HepG2 (cell line): Measurements from ENCODE around the gene P4HB. TPM values are rescaled to one million over a fixed set of nuclear protein-coding genes. Genes with fewer than 3 reads are reported as not detected.

Experiments used
- ATF1 ChIP-seq: IDR thresholded peaks from 2 replicates; pipeline ENCODE4 v1.6.1; 2016; ENCODE audit warnings: mild to moderate bottlenecking, control low read depth
- CENPX ChIP-seq: sonication (generic); formaldehyde crosslinking; IDR thresholded peaks from 2 replicates; pipeline ENCODE4 v1.9.0; 2021; ENCODE audit warnings: mild to moderate bottlenecking, missing genetic modification reagents, moderate library complexity
- DNMT3B ChIP-seq: conservative IDR thresholded peaks from 2 replicates; pipeline ENCODE4 v1.6.1; 2016; ENCODE audit warnings: missing biosample characterization, control low read depth
- ELF3 ChIP-seq: IDR thresholded peaks from 2 replicates; pipeline ENCODE4 v1.6.1; 2016; ENCODE audit warnings: missing genetic modification reagents, missing compliant biosample characterization
- FLYWCH1 ChIP-seq: sonication (generic); formaldehyde crosslinking; IDR thresholded peaks from 2 replicates; pipeline ENCODE4 v1.8.1; 2023; ENCODE audit warnings: mild to moderate bottlenecking, missing genetic modification reagents
- HHEX ChIP-seq: IDR thresholded peaks from 2 replicates; pipeline ENCODE4 v1.6.1; 2016; ENCODE audit warnings: control low read depth
- HIVEP1 ChIP-seq: sonication (generic); formaldehyde crosslinking; IDR thresholded peaks from 2 replicates; pipeline ENCODE4 v1.4.0; 2020; ENCODE audit warnings: mild to moderate bottlenecking, missing genetic modification reagents
- HNF4G ChIP-seq, 2 experiments: sonication (generic) in 1 of 2; formaldehyde crosslinking in 1 of 2; IDR thresholded peaks; 2 replicates each; pipeline versions ENCODE4 v1.4.0 to v1.6.1; 2011 to 2020; ENCODE audit warnings: borderline replicate concordance in 2 of 2, low read depth in 2 of 2, mild to moderate bottlenecking in 2 of 2, low read length in 1 of 2, missing genetic modification reagents in 1 of 2, moderate library complexity in 1 of 2
- ISX ChIP-seq: sonication (generic); formaldehyde crosslinking; conservative IDR thresholded peaks from 2 replicates; pipeline ENCODE4 v1.5.0; 2020; ENCODE audit warnings: missing genetic modification reagents
- MXI1 ChIP-seq: IDR thresholded peaks from 3 replicates; pipeline ENCODE4 v1.6.1; 2012; ENCODE audit warnings: low read depth, low read length, inconsistent platforms, borderline replicate concordance
- NFYC ChIP-seq: IDR thresholded peaks from 2 replicates; pipeline ENCODE4 v1.6.1; 2016; ENCODE audit warnings: missing genetic modification reagents, missing compliant biosample characterization
- NPAS2 ChIP-seq: sonication (generic); formaldehyde crosslinking; IDR thresholded peaks from 2 replicates; pipeline ENCODE4 v1.8.0; 2022; ENCODE audit warnings: mild to moderate bottlenecking, missing genetic modification reagents, borderline replicate concordance
- NR3C1 ChIP-seq: sonication (generic); formaldehyde crosslinking; IDR thresholded peaks from 2 replicates; pipeline ENCODE4 v1.4.0; 2020; ENCODE audit warnings: missing genetic modification reagents
- PAF1 ChIP-seq: IDR thresholded peaks from 2 replicates; pipeline ENCODE4 v1.6.1; 2016; ENCODE audit warnings: missing genetic modification reagents, missing compliant biosample characterization
- PRMT3 ChIP-seq: sonication (generic); formaldehyde crosslinking; IDR thresholded peaks from 2 replicates; pipeline ENCODE4 v1.8.1; 2022; ENCODE audit warnings: low read depth, mild to moderate bottlenecking, moderate library complexity, missing genetic modification reagents, borderline replicate concordance
- SP4 ChIP-seq: sonication (generic); formaldehyde crosslinking; IDR thresholded peaks from 2 replicates; pipeline ENCODE4 v1.8.1; 2023; ENCODE audit warnings: mild to moderate bottlenecking, missing genetic modification reagents
- ZNF282 ChIP-seq: fragments of 450-650 bp; IDR thresholded peaks from 2 replicates; pipeline ENCODE4 v1.6.1; 2018; ENCODE audit not compliant: partially characterized antibody
- ZNF3 ChIP-seq: IDR thresholded peaks from 2 replicates; pipeline ENCODE4 v1.7.0; 2017; ENCODE audit warnings: inconsistent platforms
- ZNF577 ChIP-seq: sonication (generic); formaldehyde crosslinking; IDR thresholded peaks from 2 replicates; pipeline ENCODE4 v1.4.0; 2020; ENCODE audit warnings: mild to moderate bottlenecking, low read depth, missing genetic modification reagents, borderline replicate concordance
- ZNF660 ChIP-seq: sonication (generic); formaldehyde crosslinking; IDR thresholded peaks from 2 replicates; pipeline ENCODE4 v1.5.1; 2020; ENCODE audit warnings: mild to moderate bottlenecking, low read depth, missing genetic modification reagents, borderline replicate concordance
- ZNF776 ChIP-seq: sonication (generic); formaldehyde crosslinking; IDR thresholded peaks from 2 replicates; pipeline ENCODE4 v1.4.0; 2020; ENCODE audit warnings: mild to moderate bottlenecking, missing genetic modification reagents
- ZNF850 ChIP-seq: sonication (generic); formaldehyde crosslinking; conservative IDR thresholded peaks from 2 replicates; pipeline ENCODE4 v1.9.0; 2021; ENCODE audit warnings: mild to moderate bottlenecking, missing genetic modification reagents
- polyA plus RNA-seq, 8 experiments: library from polyadenylated mRNA; depleted of rRNA in 3 of 8; stranded (reverse) in 7 of 8; unstranded in 1 of 8; fragments of >200 nt; fragmentation: Illumina TruSeq in 4 of 8; extraction: Trizol in 4 of 8; gene quantifications; 2 replicates each; pipeline versions ENCODE4 v1.2.1 to v1.2.3, GENCODE V29; 2011 to 2016; ENCODE audit warnings: low read depth in 4 of 8, missing spikeins in 1 of 8, mixed read lengths in 1 of 8; ENCODE audit not compliant: insufficient read depth in 1 of 8
- total RNA-seq, 5 experiments: library from RNA; depleted of rRNA; stranded (reverse); fragments of >200 nt; fragmentation: Illumina TruSeq; extraction: Trizol; gene quantifications; 2 replicates each; pipeline ENCODE4 v1.2.3, GENCODE V29; 2016; ENCODE audit warnings: low read depth in 1 of 5
- TF ChIP-seq, protein P1 (sequence below): sonication (generic); formaldehyde crosslinking; IDR thresholded peaks from 2 replicates; pipeline ENCODE4 v1.8.1; 2022; ENCODE audit warnings: mild to moderate bottlenecking, missing genetic modification reagents
- TF ChIP-seq, protein P2 (sequence below): sonication (generic); formaldehyde crosslinking; IDR thresholded peaks from 2 replicates; pipeline ENCODE4 v1.4.0; 2020; ENCODE audit warnings: mild to moderate bottlenecking, missing genetic modification reagents
- TF ChIP-seq, protein P3 (sequence below): sonication (generic); formaldehyde crosslinking; IDR thresholded peaks from 2 replicates; pipeline ENCODE4 v1.4.0; 2020; ENCODE audit warnings: missing genetic modification reagents
- TF ChIP-seq, protein P4 (sequence below): sonication (generic); formaldehyde crosslinking; IDR thresholded peaks from 2 replicates; pipeline ENCODE4 v1.4.0; 2020; ENCODE audit warnings: missing genetic modification reagents, mild to moderate bottlenecking, borderline replicate concordance

Gene P4HB
- total and polyA plus RNA-seq, 2 of the 13 experiments (the other 11 are each of a cell fraction or from before 2014, with no cell fraction given): 185 to 782 TPM

DNA sequence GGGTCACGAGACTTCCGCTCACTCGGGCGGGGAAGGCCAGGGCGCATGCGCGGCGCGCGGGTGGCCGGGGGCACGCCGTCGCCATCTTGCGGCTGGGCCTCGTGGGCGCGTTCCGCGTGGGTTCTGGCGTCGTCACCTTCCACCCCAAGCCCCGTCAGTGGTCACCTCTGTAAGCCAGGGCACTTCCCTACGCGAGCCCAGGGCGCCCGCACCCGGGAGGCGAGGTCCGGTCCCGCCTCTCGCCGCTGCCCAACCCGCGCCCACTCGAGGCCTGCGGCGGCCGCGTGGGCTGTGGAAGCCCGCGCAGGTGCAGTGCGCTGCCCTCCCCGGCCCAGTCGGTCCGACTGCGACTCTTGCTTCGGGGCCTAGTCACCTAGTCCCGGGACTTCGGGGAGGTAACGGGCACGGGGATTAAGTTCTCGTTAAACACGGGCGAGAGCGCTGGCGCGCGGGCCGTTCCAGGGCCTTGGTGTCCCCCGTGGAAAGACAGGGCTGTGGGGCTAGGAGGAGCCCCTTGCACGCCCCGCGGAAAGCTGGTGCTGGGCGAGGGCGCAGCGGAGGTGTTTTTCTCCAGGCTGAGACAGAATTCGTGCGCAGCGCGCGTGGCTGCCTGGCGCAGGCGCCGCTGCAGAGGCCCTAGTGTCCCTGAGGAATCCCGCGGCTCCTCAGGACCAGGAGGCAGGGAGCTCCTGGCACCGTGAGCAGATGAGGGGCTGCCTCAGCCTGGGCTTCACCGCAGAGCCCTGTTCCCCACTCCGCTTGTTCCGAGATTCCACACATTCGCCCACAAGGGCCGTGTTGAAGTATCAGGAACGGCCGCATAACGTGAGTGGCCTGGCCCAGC is 11.3 kb upstream of the P4HB start (continued):
- TF ChIP-seq, protein P1, sequence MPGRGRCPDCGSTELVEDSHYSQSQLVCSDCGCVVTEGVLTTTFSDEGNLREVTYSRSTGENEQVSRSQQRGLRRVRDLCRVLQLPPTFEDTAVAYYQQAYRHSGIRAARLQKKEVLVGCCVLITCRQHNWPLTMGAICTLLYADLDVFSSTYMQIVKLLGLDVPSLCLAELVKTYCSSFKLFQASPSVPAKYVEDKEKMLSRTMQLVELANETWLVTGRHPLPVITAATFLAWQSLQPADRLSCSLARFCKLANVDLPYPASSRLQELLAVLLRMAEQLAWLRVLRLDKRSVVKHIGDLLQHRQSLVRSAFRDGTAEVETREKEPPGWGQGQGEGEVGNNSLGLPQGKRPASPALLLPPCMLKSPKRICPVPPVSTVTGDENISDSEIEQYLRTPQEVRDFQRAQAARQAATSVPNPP: no peak
- TF ChIP-seq NR3C1 (no peak), CENPX (CRISPR knock-in tag) (no peak), NPAS2 (0 out of 2 replicates have a peak, but pooled peaks have one; percentile 54), ZNF577 (CRISPR knock-in tag) (no peak), ATF1 (no peak), ELF3 (peak; percentile 84), HNF4G (IDR thresholded peaks at IDR 0.05; ENCODE audit: borderline replicate concordance, low read depth, low read length) (no peak; the same call in 1 of the 2 replicates), HNF4G (CRISPR knock-in tag; IDR thresholded peaks at IDR 0.05; ENCODE audit: borderline replicate concordance, low read depth) (peak; percentile 80), NFYC (CRISPR knock-in tag) (peak; percentile 56), HHEX (no peak), ISX (CRISPR knock-in tag) (no peak), ZNF850 (CRISPR knock-in tag) (no peak), FLYWCH1 (no peak; the same call in 1 of the 2 replicates), PRMT3 (no peak; the same call in 1 of the 2 replicates), ZNF3 (CRISPR knock-in tag) (no peak), ZNF282 (no peak), PAF1 (CRISPR knock-in tag) (no peak), HIVEP1 (CRISPR knock-in tag) (no peak), SP4 (CRISPR knock-in tag) (peak; percentile 77), ZNF776 (CRISPR knock-in tag) (peak; percentile 100), MXI1 (peak; percentile 78; the same call in 2 of the 3 replicates), DNMT3B (CRISPR knock-in tag) (peak; percentile 73; the same call in 1 of the 2 replicates), ZNF660 (no peak)
- TF ChIP-seq, protein P2, sequence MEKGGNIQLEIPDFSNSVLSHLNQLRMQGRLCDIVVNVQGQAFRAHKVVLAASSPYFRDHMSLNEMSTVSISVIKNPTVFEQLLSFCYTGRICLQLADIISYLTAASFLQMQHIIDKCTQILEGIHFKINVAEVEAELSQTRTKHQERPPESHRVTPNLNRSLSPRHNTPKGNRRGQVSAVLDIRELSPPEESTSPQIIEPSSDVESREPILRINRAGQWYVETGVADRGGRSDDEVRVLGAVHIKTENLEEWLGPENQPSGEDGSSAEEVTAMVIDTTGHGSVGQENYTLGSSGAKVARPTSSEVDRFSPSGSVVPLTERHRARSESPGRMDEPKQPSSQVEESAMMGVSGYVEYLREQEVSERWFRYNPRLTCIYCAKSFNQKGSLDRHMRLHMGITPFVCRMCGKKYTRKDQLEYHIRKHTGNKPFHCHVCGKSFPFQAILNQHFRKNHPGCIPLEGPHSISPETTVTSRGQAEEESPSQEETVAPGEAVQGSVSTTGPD (CRISPR knock-in tag): no peak
- TF ChIP-seq, protein P3, sequence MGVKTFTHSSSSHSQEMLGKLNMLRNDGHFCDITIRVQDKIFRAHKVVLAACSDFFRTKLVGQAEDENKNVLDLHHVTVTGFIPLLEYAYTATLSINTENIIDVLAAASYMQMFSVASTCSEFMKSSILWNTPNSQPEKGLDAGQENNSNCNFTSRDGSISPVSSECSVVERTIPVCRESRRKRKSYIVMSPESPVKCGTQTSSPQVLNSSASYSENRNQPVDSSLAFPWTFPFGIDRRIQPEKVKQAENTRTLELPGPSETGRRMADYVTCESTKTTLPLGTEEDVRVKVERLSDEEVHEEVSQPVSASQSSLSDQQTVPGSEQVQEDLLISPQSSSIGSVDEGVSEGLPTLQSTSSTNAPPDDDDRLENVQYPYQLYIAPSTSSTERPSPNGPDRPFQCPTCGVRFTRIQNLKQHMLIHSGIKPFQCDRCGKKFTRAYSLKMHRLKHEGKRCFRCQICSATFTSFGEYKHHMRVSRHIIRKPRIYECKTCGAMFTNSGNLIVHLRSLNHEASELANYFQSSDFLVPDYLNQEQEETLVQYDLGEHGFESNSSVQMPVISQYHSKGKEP (CRISPR knock-in tag): peak; percentile 92
- TF ChIP-seq, protein P4, sequence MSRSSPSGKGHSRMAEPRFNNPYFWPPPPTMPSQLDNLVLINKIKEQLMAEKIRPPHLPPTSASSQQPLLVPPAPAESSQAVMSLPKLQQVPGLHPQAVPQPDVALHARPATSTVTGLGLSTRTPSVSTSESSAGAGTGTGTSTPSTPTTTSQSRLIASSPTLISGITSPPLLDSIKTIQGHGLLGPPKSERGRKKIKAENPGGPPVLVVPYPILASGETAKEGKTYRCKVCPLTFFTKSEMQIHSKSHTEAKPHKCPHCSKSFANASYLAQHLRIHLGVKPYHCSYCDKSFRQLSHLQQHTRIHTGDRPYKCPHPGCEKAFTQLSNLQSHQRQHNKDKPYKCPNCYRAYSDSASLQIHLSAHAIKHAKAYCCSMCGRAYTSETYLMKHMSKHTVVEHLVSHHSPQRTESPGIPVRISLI (CRISPR knock-in tag): peak; percentile 59; the same call in 1 of the 2 replicates
